Thyroid gland (tissue), 4 donors: ENCODE data around the gene RASGRF2. TPM values are rescaled to one million over a fixed set of nuclear protein-coding genes. Genes with fewer than 3 reads are reported as not detected.

Source experiments
- DNase-seq, 2 donors: peaks; one replicate each; pipeline ENCODE4 v3.0.0-alpha.2; 2019
- H3K27ac ChIP-seq, 3 donors: fragments of 200-600 bp; sonication (generic); 1 replicate in 2 of 3; 2 replicates in 1 of 3; pipeline ENCODE4 v1.5.1; 2016 to 2019; ENCODE audit warnings: mild to moderate bottlenecking in 1 of 3, moderate library complexity in 1 of 3
- H3K27me3 ChIP-seq: fragments of 200-600 bp; sonication (generic); one replicate; pipeline ENCODE4 v1.5.1; 2019
- H3K36me3 ChIP-seq, 2 donors: fragments of 200-600 bp; sonication (generic); one replicate each; pipeline ENCODE4 v1.5.1; 2016 to 2019
- H3K4me1 ChIP-seq, 2 donors: fragments of 200-600 bp; sonication (generic); one replicate each; pipeline ENCODE4 v1.5.1; 2017 to 2019
- H3K4me3 ChIP-seq, 3 donors: fragments of 200-600 bp; sonication (generic); replicated peaks in 1 of 3; 1 replicate in 2 of 3; 2 replicates in 1 of 3; pipeline ENCODE4 v1.5.1; 2016; ENCODE audit warnings: mild to moderate bottlenecking in 1 of 3
- H3K9me3 ChIP-seq: fragments of 200-600 bp; sonication (generic); one replicate; pipeline ENCODE4 v1.5.1; 2017
- CTCF ChIP-seq, 6 experiments: fragments of 200-600 bp in 3 of 6; fragments of 450-650 bp in 3 of 6; sonication (generic) in 3 of 6; IDR thresholded peaks; one replicate each; pipeline ENCODE4 v1.5.1; 2016 to 2019; ENCODE audit warnings: antibody characterized with exemption in 6 of 6, mild to moderate bottlenecking in 2 of 6, inconsistent platforms in 1 of 6, moderate library complexity in 1 of 6
- POLR2A ChIP-seq, 2 donors: fragments of 450-650 bp; IDR thresholded peaks; one replicate each; pipeline ENCODE4 v1.6.1; 2017; ENCODE audit warnings: antibody characterized with exemption in 2 of 2, mild to moderate bottlenecking in 2 of 2, moderate library complexity in 1 of 2
- WGBS, 2 donors: methylation state at CpG; one replicate each; pipeline ENCODE4 v1.1.5; 2017; 5-methylcytosine and 5-hydroxymethylcytosine counted together
- intact Hi-C: fragments of 100-400 bp; cut with DNase I; formaldehyde crosslinking; loops from one replicate; pipeline ENCODE4 v1.15.1; 2023
- total RNA-seq, 4 donors: library from RNA; depleted of rRNA; stranded (reverse); fragments of >200 nt; gene quantifications; one replicate each; pipeline ENCODE4 v1.2.3, GENCODE V29; 2016

RASGRF2 gene
- total RNA-seq, 4 donors from 2014 or later = 9.2 to 18.8 (median 14.8) TPM

GRCh38 chr5:80957031-80957761, 3.0 kb upstream of the RASGRF2 start:
- DNase-seq = no peak
- intact Hi-C loops = no loop called here
- peaks cover 19 to 26% of the 10 kb centered on the region in 2 donors for H3K4me1 ChIP-seq
- WGBS, 2 donors = 62 to 64% methylated on average over 6 of the region's 6 CpGs
- peak overlapping the region in 1 of 3 donors; percentile 19 for H3K27ac ChIP-seq
- no peaks in the 10 kb centered on the region for H3K9me3 ChIP-seq
- no peak overlapping the region for H3K4me3 ChIP-seq
- TF ChIP-seq CTCF (IDR thresholded peaks at IDR 0.05) = no peak
- no peak for TF ChIP-seq POLR2A (IDR thresholded peaks at IDR 0.05)
- no peaks in the 10 kb centered on the region for H3K36me3 ChIP-seq
- H3K27me3 ChIP-seq = no peaks in the 10 kb centered on the region

GRCh38 chr5:80958616-80959015, 1.5 kb upstream of the RASGRF2 start:
- no peaks in the 10 kb centered on the region for H3K27me3 ChIP-seq
- no peaks in the 10 kb centered on the region for H3K9me3 ChIP-seq

GRCh38 chr5:80959138-80959537, 1.0 kb upstream of the RASGRF2 start:
- Histone ChIP-seq H3K36me3 (no peaks in the 10 kb centered on the region), H3K9me3 (no peaks in the 10 kb centered on the region), H3K27me3 (no peaks in the 10 kb centered on the region), H3K4me3 (no peak overlapping the region), H3K27ac (peak overlapping the region in 2 of 3 donors; percentile 8 to 14), H3K4me1 (peaks cover 19 to 39% of the 10 kb centered on the region in 2 donors)
- TF ChIP-seq POLR2A (IDR thresholded peaks at IDR 0.05) = no peak
- no peak for TF ChIP-seq CTCF (IDR thresholded peaks at IDR 0.05)
- WGBS, 2 donors = 84 to 85% methylated on average over 8 of the region's 8 CpGs
- no peak for DNase-seq
- intact Hi-C loops = no loop called here

More at GRCh38 chr5:80958616-80959015, 1.5 kb upstream of the RASGRF2 start:
- WGBS, 2 donors = 71 to 72% methylated on average over 4 of the region's 4 CpGs
- TF ChIP-seq CTCF (IDR thresholded peaks at IDR 0.05) = no peak
- TF ChIP-seq POLR2A (IDR thresholded peaks at IDR 0.05) = no peak
- no peaks in the 10 kb centered on the region for H3K36me3 ChIP-seq
- peaks cover 19 to 37% of the 10 kb centered on the region in 2 donors for H3K4me1 ChIP-seq
- intact Hi-C loops = no loop called here
- H3K27ac ChIP-seq = peak overlapping the region in 2 of 3 donors; percentile 23 to 32
- H3K4me3 ChIP-seq = no peak overlapping the region
- peak in 1 of 2 donors; percentile 16 for DNase-seq

- no peaks in the 10 kb centered on the region for H3K36me3 ChIP-seq
- DNase-seq = peak; percentile 41 to 59
- intact Hi-C loops = no loop called here
- 11 to 12% methylated on average over 8 to 10 of the region's 84 CpGs for WGBS, 2 donors
- peak overlapping the region; percentile 71 to 92 (median 83) for H3K27ac ChIP-seq
- peaks cover 19 to 43% of the 10 kb centered on the region in 2 donors for H3K4me1 ChIP-seq
- H3K27me3 ChIP-seq = no peaks in the 10 kb centered on the region
- no peaks in the 10 kb centered on the region for H3K9me3 ChIP-seq
- TF ChIP-seq POLR2A (IDR thresholded peaks at IDR 0.05) (no peak), CTCF (IDR thresholded peaks at IDR 0.05) (peak in 2 of 6 experiments; percentile 19 to 43)
- peak overlapping the region in 2 of 3 donors; percentile 18 to 48 for H3K4me3 ChIP-seq
These were observed 590 bp downstream of the RASGRF2 start for GRCh38 chr5:80960531-80961375.
